HG03442 (cell line): ENCODE data around the gene AMPD3.
A peak's percentile ranks its signal among the peaks of the same experiment; 100 is the strongest.

ENCODE experiments used
- ATAC-seq: cut with Tn5 transposase; IDR thresholded peaks from one replicate; pipeline ENCODE4 v1.9.1; 2021; ENCODE audit warnings: mild to moderate bottlenecking, moderate library complexity; ENCODE audit not compliant: unreplicated experiment

AMPD3 gene

DNA sequence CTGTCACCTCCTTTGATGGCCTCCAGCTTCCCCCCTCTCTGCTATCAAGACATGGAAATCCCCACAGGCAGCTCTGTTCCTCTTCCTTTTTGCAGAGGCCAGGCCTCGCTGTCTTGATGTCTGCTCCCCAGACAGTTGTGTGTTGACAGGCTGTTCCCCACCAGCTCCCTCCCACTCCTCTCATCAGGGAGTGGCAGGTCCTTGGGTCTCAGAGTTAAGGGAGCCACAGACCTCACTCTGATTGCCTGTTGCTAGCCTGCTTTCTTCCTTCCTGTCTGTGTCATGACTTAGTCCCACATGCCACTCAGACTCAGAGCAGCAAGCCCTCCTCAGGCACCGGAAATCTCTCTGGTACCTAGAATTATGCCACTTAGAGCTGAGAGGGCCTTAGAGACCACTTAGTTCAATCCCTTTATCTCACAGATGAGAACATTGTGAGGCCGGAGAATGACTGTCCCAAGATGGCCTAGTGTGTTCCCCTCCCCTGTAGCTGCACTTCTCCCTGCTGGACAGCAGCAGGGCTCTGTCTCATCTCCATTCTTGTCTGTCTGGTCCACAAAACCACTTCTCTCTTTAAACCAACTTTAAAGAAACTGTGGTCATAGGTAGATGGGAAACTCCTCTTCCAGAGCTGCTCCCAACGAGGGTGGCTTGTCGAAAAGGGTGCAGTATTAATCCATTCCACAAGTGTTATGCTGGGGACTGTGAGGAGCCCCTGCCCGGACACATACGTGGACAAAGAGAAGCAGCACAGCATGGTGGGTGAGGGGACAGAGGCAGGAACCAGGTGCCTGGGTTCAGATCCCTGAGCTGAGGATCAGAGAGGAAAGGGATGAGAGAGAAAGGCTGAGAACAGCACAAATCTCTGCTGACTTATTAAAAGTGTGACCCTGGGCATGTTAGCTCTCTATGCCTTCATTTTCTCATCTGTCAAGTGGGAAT lies 4.2 kb downstream of the AMPD3 start:
- ATAC-seq: peak; percentile 46

- ATAC-seq: no peak
These were observed 5.7 kb downstream of the AMPD3 start for GRCh38 chr11:10460611-10461275.

GRCh38 chr11:10461276-10461790 lies 6.3 kb downstream of the AMPD3 start:
- no peak for ATAC-seq

GRCh38 chr11:10462746-10463300 lies 7.8 kb downstream of the AMPD3 start:
- no peak for ATAC-seq

- no peak for ATAC-seq
These were observed 18.3 kb downstream of the AMPD3 start for GRCh38 chr11:10473371-10473770.

DNA sequence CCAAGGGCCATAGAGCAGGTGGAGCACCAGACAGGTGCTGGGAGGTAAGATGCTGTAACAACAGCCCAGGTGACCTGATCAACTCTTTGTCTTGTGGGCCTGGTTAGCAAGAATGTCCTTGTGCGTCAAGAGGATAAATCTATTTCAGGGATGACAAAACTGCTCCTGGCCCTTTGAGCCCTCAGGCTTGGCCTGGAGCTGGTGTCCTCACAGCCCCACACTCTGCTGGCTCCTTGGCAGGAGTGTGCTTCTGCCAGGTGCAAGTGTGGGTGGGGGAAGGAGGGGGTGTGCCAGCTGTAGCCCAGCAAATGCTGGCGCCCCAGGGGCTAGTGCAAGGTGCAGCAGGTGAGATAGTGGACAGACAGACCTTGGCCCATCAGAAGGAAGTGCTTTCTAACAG lies 19.5 kb downstream of the AMPD3 start:
- ATAC-seq: no peak

DNA sequence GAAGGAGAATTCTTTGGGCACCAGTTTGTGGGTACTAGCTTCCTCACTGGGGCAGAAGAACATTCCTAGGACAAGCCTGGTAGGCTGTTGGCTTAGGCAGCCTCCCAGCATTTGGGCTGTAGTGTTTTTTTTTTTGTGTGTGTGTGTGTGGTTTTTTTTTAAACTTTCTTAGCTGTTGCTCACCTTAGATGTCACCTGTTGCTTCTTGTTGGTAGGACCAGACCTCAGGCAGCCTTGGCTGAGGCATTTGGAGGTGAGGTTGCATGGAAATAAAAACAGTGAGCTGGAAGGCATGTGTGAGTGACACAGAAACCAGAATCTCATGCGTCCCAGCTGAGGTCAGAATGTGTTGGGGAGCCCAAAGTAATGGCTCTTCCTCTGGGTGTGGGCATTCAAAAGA lies 21.3 kb downstream of the AMPD3 start:
- ATAC-seq: no peak

- no peak for ATAC-seq
These were observed 22.0 kb downstream of the AMPD3 start for GRCh38 chr11:10476927-10477689.

DNA sequence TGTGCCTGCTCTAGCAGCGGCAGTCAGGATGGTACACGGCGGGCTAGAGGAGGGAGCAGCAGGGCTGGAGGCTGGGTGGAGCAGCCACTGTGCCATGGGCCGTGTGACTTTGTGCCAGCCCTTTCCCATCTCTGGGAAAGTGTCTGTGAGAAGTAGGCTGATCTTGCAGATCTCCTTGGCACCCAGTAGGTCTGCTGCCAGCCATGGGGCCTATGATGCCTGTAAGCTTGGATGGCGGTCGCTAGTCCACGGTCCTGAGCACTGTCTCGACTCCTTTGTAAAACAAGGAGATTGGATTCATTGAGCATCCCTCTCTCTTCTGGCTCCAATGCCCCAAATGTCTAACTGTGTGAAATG lies 22.6 kb downstream of the AMPD3 start:
- ATAC-seq: no peak

GRCh38 chr11:10478066-10478465 lies 23.0 kb downstream of the AMPD3 start:
- ATAC-seq: no peak

DNA sequence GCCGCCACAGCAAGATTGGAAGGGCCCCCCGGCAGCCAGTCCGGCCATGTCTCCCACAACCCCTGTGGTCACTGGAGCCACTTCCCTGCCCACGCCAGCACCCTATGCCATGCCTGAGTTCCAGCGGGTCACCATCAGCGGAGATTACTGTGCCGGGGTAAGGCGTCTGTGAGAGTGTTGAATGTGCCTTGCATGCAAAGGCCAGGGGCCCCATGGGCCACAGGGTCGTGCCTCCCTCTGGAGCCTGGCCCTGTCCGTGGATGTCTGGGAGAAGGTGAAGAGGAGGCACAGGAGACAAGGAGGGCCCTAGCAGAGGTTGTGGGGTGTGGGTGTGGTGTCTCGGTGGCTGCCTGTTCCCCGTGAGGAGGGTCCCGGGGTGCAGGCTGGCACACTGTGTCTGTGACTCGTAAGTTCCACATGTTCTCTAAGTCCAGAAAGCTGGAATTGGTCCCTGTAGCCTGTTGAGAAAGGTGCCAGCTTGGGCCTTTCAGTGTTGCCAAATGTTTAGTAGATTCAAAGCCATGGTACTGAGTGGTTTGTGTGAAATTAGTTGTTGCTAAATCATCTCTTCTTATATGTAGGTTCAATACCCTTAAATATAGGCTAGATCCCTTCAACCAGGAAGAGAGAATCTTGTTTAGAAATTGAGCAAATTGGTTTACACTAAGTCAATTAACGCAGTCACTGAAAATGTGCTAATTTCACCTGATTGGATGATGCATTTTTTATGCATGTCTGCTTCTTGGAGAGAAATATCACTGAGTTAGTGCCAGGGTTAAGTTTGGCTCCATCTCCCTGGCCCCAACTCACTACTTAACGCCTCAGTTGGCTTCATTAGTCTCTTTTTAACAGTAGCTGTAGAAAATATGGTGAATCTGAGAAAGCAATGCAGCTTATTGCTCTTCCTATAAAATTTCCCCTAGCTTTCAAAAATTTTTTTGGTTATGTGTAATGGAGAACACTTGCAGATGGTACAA lies 23.8 kb downstream of the AMPD3 start:
- no peak for ATAC-seq

- no peak for ATAC-seq
These were observed 25.0 kb downstream of the AMPD3 start for GRCh38 chr11:10480026-10480425.

DNA sequence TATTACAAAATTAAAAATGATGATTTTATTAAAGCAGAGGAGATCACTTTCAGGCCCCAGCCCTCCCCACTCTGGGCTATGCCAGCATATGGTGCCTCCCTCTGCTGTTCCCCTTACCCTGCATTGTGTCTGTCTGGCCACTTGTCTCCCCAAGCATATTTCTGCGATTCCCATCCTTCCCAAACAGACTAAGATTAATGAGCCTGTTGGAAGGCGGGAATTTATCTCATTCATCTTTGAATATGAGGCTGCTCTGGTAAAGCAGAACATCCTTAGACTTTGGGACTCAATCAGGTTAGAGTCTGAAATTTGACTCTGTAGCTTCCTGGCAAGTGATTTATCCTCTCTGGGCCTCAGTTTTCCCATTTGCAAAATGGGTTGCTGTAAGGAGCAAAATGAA lies 25.7 kb downstream of the AMPD3 start:
- no peak for ATAC-seq

DNA sequence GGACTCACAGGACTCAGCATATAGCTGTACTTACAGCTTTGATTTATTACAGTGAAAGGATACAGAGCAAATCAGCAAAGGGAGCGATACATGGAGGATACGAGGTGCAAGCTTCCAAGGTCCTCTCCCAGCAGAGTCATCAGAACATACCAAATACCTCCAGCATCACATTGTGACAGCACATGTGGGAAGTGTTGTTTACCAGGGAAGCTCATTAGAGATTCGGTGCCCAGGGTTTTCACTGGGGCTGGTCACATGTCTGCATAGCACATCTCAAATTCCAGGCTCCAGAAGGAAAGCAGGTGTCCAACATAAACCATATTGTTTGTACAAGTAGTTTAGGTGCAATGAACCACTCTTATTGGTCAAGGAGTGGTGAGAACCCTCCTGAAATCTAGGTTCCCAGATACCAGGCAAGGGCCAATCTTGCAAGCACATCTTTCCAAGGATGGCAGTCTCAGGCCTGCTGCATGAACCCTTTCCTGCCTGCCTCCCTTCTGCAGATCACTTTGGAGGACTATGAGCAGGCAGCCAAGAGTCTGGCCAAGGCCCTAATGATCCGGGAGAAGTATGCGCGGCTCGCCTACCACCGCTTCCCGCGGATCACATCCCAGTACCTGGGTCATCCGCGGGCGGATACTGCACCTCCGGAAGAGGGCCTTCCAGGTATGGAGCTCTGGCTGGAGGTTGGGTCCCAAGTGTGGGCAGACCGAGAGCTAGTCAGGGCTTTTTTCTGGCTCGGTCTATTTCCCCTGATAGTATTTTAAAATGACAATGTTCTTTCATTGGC lies 26.7 kb downstream of the AMPD3 start:
- no peak for ATAC-seq

- no peak for ATAC-seq
These were observed 28.1 kb downstream of the AMPD3 start for GRCh38 chr11:10483174-10483573.

DNA sequence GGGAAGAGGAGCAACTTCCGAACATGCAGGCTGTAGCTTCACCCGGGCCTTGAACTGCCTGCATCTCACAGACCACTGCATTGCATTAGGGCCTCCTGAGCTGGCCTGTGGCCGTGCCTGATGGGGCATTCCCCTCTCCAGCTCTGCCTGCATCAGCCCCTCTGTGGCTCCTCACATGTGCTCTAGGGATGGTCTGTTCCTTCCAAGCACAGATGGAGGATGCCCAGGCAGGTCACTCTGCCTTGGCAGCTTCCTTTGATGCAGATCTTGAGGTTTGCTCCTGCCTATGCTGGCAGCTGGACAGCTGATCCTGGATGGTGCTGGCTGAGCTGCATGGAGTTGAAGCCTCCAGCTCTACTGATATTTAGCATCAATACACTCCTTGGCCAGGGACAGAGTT lies 28.5 kb downstream of the AMPD3 start:
- ATAC-seq: no peak

GRCh38 chr11:10484461-10485180 lies 29.6 kb downstream of the AMPD3 start:
- no peak for ATAC-seq

GRCh38 chr11:10485646-10486045 lies 30.6 kb downstream of the AMPD3 start:
- ATAC-seq: no peak
